SK-N-SH treated with all-trans-retinoic acid at 6 μM for 48 hours (cell line): ENCODE measurements around the gene HNRNPA3.
"Not testable (repeated sequence)": the region's sequence is repeated elsewhere in the genome, so short reads cannot be mapped to it uniquely, and the experiment has no call there.

ENCODE experiments used
- ATAC-seq: fragments of 200-7000 bp; cut with Tn5 transposase; 3 replicates; pipeline ENCODE4 v1.9.1; 2020; ENCODE audit warnings: mild to moderate bottlenecking, moderate library complexity
- ARNTL ChIP-seq: fragments of 450-650 bp; formaldehyde crosslinking; IDR thresholded peaks from 2 replicates; pipeline ENCODE4 v1.5.0; 2020; ENCODE audit warnings: low read depth, mild to moderate bottlenecking, moderate library complexity, borderline replicate concordance
- BACH2 ChIP-seq: fragments of 250-450 bp; sonication (Bioruptor Pico); IDR thresholded peaks from 2 replicates; pipeline ENCODE4 v1.9.0; 2021; ENCODE audit warnings: mild to moderate bottlenecking, borderline replicate concordance
- CSDC2 ChIP-seq: fragments of 250-450 bp; sonication (Bioruptor Pico); IDR thresholded peaks from 2 replicates; pipeline ENCODE4 v1.5.0; 2020; ENCODE audit warnings: mild to moderate bottlenecking, moderate library complexity
- ESRRG ChIP-seq: fragments of 250-450 bp; sonication (Bioruptor Pico); IDR thresholded peaks from 2 replicates; pipeline ENCODE4 v1.6.1; 2021; ENCODE audit warnings: mild to moderate bottlenecking
- GLIS3 ChIP-seq: fragments of 250-450 bp; sonication (Bioruptor Pico); IDR thresholded peaks from 2 replicates; pipeline ENCODE4 v1.5.0; 2020; ENCODE audit warnings: mild to moderate bottlenecking, moderate library complexity
- OSR1 ChIP-seq: fragments of 250-450 bp; sonication (Bioruptor Pico); IDR thresholded peaks from 2 replicates; pipeline ENCODE4 v1.8.0; 2022; ENCODE audit warnings: moderate library complexity, mild to moderate bottlenecking, inconsistent platforms
- PPARA ChIP-seq: fragments of 250-450 bp; sonication (Bioruptor Pico); IDR thresholded peaks from 2 replicates; pipeline ENCODE4 v1.5.0; 2020; ENCODE audit warnings: mild to moderate bottlenecking, borderline replicate concordance
- RARB ChIP-seq: fragments of 250-450 bp; sonication (Bioruptor Pico); IDR thresholded peaks from 2 replicates; pipeline ENCODE4 v1.8.0; 2021; ENCODE audit warnings: mild to moderate bottlenecking, moderate library complexity
- SNAI2 ChIP-seq: fragments of 250-450 bp; sonication (Bioruptor Pico); IDR thresholded peaks from 2 replicates; pipeline ENCODE4 v1.5.0; 2020; ENCODE audit warnings: mild to moderate bottlenecking, moderate library complexity
- TCF4 ChIP-seq: fragments of 250-450 bp; sonication (Bioruptor Pico); IDR thresholded peaks from 2 replicates; pipeline ENCODE4 v1.8.0; 2021; ENCODE audit warnings: mild to moderate bottlenecking, moderate library complexity, borderline replicate concordance
- TOX ChIP-seq: fragments of 250-450 bp; sonication (Bioruptor Pico); IDR thresholded peaks from 2 replicates; pipeline ENCODE4 v1.8.0; 2021; ENCODE audit warnings: mild to moderate bottlenecking, moderate library complexity, borderline replicate concordance
- ZC3H10 ChIP-seq: fragments of 250-450 bp; sonication (Bioruptor Pico); IDR thresholded peaks from 2 replicates; pipeline ENCODE4 v1.5.1; 2021; ENCODE audit warnings: mild to moderate bottlenecking, moderate library complexity
- ZFP3 ChIP-seq: fragments of 250-450 bp; sonication (Bioruptor Pico); IDR thresholded peaks from 2 replicates; pipeline ENCODE4 v1.5.0; 2020; ENCODE audit warnings: mild to moderate bottlenecking, moderate library complexity
- ZFP30 ChIP-seq: fragments of 450-650 bp; formaldehyde crosslinking; IDR thresholded peaks from 2 replicates; pipeline ENCODE4 v1.5.0; 2022; ENCODE audit warnings: mild to moderate bottlenecking, moderate library complexity
- ZNF565 ChIP-seq: fragments of 450-650 bp; formaldehyde crosslinking; conservative IDR thresholded peaks from 2 replicates; pipeline ENCODE4 v1.5.0; 2020; ENCODE audit warnings: low read depth, mild to moderate bottlenecking, moderate library complexity
- ZNF70 ChIP-seq: fragments of 450-650 bp; formaldehyde crosslinking; IDR thresholded peaks from 2 replicates; pipeline ENCODE4 v1.5.0; 2020; ENCODE audit warnings: mild to moderate bottlenecking, moderate library complexity
- ZNF8 ChIP-seq: fragments of 450-650 bp; formaldehyde crosslinking; IDR thresholded peaks from 2 replicates; pipeline ENCODE4 v1.5.0; 2020; ENCODE audit warnings: mild to moderate bottlenecking, moderate library complexity
- TF ChIP-seq, protein P1 (sequence below): fragments of 250-450 bp; sonication (Bioruptor Pico); IDR thresholded peaks from 2 replicates; pipeline ENCODE4 v1.8.0; 2020; ENCODE audit warnings: mild to moderate bottlenecking, moderate library complexity, borderline replicate concordance
- TF ChIP-seq, protein P2 (sequence below): fragments of 250-450 bp; sonication (Bioruptor Pico); IDR thresholded peaks from 2 replicates; pipeline ENCODE4 v1.5.0; 2020; ENCODE audit warnings: mild to moderate bottlenecking, moderate library complexity
- TF ChIP-seq, protein P3 (sequence below): fragments of 250-450 bp; sonication (Bioruptor Pico); IDR thresholded peaks from 2 replicates; pipeline ENCODE4 v1.5.1; 2020; ENCODE audit warnings: low read depth, mild to moderate bottlenecking, moderate library complexity
- TF ChIP-seq, protein P4 (sequence below): fragments of 250-450 bp; sonication (Bioruptor Pico); IDR thresholded peaks from 2 replicates; pipeline ENCODE4 v1.8.0; 2021; ENCODE audit warnings: low read depth, mild to moderate bottlenecking, moderate library complexity, borderline replicate concordance

Gene HNRNPA3

DNA sequence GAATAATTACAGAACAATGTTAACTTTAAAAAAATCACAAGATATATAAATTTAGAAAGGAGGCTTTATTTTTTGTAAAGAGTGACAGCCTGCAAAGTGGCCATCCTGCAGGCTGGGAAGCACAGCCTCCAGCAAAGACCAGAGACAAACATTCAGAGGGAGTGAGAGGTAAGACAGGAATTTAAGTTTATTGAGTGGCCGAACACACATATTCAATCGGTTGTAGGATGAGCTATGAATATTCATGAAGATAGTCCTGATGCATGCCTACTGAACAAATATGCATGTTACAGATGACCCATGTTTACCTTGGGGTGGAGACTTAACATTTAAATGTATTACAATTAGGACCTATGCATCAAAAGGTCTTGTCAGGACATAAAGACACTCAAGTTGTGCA lies 33.4 kb upstream of the HNRNPA3 start (continued):
- no peak for TF ChIP-seq ZC3H10
- TF ChIP-seq SNAI2 (CRISPR knock-in tag), result no peak
- TF ChIP-seq ARNTL, result no peak
- no peak for TF ChIP-seq TOX (CRISPR knock-in tag)
- no peak for TF ChIP-seq ESRRG (CRISPR knock-in tag)
- TF ChIP-seq ZNF565, result no peak
- TF ChIP-seq CSDC2 (CRISPR knock-in tag), result no peak
- TF ChIP-seq, protein P1, sequence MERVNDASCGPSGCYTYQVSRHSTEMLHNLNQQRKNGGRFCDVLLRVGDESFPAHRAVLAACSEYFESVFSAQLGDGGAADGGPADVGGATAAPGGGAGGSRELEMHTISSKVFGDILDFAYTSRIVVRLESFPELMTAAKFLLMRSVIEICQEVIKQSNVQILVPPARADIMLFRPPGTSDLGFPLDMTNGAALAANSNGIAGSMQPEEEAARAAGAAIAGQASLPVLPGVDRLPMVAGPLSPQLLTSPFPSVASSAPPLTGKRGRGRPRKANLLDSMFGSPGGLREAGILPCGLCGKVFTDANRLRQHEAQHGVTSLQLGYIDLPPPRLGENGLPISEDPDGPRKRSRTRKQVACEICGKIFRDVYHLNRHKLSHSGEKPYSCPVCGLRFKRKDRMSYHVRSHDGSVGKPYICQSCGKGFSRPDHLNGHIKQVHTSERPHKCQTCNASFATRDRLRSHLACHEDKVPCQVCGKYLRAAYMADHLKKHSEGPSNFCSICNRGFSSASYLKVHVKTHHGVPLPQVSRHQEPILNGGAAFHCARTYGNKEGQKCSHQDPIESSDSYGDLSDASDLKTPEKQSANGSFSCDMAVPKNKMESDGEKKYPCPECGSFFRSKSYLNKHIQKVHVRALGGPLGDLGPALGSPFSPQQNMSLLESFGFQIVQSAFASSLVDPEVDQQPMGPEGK (CRISPR knock-in tag), result no peak
- no peak for TF ChIP-seq ZFP3 (CRISPR knock-in tag)

DNA sequence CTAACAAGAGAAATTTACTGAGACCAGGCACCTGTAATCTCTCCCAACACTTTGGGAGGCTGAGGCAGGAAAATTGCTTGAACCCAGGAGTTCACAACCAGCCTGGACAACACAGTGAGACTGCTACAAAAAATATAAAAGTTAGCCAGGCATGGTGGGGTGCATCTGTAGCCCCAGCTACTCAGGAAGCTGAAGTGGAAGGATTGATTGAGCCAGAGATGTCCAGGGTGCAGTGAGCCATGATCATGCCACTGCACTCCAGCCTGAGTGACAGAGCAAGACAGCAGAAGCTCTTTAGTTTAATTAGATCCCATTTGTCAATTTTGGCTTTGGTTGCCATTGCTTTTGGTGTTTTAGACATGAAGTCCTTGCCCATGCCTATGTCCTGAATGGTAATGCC lies 32.9 kb upstream of the HNRNPA3 start:
- ATAC-seq, result not testable (repeated sequence)

DNA sequence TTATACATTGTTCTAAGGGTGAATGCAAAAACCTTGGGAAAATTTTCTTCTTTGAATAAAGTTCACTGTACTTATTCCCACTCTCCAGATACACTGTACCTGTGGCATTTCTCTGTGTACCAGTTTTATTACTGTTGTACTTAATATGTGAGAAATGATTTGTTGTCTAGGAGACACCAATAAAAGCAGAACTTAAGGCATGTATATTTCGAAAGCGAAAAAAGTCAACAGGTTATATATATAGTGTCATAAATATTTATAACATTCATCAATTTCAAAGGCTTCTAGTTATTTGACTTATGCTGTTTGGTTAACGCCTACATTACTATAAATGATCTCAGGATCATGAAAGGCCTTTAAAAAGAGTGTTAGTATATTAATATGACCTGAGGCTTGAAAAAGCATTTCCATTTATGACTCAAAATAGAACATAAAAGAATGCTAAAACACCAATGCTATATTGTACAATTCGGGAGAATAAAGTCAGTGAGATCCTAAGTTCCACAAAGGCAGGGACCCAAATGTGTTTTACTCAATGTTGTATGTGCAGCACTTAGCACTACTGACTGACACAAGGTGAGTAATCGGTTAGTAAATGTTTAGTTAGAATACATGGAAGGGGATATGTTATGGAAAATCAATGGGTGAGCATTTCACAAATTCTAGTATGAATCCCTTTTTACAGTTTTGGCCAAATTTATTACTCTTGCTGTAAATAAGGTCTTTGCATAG lies 32.2 kb upstream of the HNRNPA3 start:
- ATAC-seq, result no peak
- TF ChIP-seq, protein P2, sequence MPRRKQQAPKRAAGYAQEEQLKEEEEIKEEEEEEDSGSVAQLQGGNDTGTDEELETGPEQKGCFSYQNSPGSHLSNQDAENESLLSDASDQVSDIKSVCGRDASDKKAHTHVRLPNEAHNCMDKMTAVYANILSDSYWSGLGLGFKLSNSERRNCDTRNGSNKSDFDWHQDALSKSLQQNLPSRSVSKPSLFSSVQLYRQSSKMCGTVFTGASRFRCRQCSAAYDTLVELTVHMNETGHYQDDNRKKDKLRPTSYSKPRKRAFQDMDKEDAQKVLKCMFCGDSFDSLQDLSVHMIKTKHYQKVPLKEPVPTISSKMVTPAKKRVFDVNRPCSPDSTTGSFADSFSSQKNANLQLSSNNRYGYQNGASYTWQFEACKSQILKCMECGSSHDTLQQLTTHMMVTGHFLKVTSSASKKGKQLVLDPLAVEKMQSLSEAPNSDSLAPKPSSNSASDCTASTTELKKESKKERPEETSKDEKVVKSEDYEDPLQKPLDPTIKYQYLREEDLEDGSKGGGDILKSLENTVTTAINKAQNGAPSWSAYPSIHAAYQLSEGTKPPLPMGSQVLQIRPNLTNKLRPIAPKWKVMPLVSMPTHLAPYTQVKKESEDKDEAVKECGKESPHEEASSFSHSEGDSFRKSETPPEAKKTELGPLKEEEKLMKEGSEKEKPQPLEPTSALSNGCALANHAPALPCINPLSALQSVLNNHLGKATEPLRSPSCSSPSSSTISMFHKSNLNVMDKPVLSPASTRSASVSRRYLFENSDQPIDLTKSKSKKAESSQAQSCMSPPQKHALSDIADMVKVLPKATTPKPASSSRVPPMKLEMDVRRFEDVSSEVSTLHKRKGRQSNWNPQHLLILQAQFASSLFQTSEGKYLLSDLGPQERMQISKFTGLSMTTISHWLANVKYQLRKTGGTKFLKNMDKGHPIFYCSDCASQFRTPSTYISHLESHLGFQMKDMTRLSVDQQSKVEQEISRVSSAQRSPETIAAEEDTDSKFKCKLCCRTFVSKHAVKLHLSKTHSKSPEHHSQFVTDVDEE (CRISPR knock-in tag), result no peak
- no peak for TF ChIP-seq SNAI2 (CRISPR knock-in tag)
- TF ChIP-seq, protein P3, sequence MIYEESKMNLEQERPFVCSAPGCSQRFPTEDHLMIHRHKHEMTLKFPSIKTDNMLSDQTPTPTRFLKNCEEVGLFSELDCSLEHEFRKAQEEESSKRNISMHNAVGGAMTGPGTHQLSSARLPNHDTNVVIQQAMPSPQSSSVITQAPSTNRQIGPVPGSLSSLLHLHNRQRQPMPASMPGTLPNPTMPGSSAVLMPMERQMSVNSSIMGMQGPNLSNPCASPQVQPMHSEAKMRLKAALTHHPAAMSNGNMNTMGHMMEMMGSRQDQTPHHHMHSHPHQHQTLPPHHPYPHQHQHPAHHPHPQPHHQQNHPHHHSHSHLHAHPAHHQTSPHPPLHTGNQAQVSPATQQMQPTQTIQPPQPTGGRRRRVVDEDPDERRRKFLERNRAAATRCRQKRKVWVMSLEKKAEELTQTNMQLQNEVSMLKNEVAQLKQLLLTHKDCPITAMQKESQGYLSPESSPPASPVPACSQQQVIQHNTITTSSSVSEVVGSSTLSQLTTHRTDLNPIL, result no peak
- TF ChIP-seq TOX (CRISPR knock-in tag), result no peak
- TF ChIP-seq TCF4 (CRISPR knock-in tag), result no peak
- TF ChIP-seq GLIS3 (CRISPR knock-in tag), result no peak
- no peak for TF ChIP-seq ZFP30 (CRISPR knock-in tag)
- TF ChIP-seq, protein P1 (CRISPR knock-in tag), result no peak
- no peak for TF ChIP-seq PPARA
- TF ChIP-seq ZNF8, result no peak
- TF ChIP-seq ZNF565, result no peak
- TF ChIP-seq RARB (CRISPR knock-in tag), result no peak

DNA sequence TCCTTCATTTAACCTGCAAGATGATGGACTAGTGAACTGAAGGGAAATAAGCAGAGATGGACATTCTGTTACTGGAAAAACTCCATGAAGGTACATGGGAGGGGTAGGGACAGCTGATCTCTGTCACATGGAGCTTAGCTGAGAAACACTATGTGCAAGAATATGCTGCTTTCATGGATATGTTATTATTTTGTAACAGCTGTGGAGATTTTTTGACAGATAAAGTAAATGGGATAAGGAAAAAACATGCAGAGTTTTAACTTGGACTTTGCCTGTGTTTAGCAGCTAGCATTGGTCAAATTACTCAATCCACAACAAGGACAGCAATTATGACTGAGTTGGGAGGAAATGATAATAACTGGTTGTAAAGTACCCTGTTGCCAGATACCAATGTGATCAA lies 28.7 kb upstream of the HNRNPA3 start:
- no peak for TF ChIP-seq ZNF70 (CRISPR knock-in tag)
- TF ChIP-seq, protein P2 (CRISPR knock-in tag), result no peak
- TF ChIP-seq BACH2 (CRISPR knock-in tag), result no peak
- no peak for TF ChIP-seq ESRRG (CRISPR knock-in tag)
- TF ChIP-seq, protein P4, sequence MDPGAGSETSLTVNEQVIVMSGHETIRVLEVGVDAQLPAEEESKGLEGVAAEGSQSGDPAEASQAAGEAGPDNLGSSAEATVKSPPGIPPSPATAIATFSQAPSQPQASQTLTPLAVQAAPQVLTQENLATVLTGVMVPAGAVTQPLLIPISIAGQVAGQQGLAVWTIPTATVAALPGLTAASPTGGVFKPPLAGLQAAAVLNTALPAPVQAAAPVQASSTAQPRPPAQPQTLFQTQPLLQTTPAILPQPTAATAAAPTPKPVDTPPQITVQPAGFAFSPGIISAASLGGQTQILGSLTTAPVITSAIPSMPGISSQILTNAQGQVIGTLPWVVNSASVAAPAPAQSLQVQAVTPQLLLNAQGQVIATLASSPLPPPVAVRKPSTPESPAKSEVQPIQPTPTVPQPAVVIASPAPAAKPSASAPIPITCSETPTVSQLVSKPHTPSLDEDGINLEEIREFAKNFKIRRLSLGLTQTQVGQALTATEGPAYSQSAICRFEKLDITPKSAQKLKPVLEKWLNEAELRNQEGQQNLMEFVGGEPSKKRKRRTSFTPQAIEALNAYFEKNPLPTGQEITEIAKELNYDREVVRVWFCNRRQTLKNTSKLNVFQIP, result no peak
- no peak for TF ChIP-seq SNAI2 (CRISPR knock-in tag)
- no peak for TF ChIP-seq PPARA
- no peak for TF ChIP-seq ARNTL
- TF ChIP-seq CSDC2 (CRISPR knock-in tag), result no peak
- TF ChIP-seq OSR1, result no peak
- TF ChIP-seq TCF4 (CRISPR knock-in tag), result no peak
- ATAC-seq, result no peak
